ENCODE results near the gene SLC12A5. TPM values are rescaled to one million over a fixed set of nuclear protein-coding genes. Genes with fewer than 3 reads are reported as not detected.

Gene SLC12A5
- total RNA-seq, 1 experiment from 2014 or later: not detected

GRCh38 chr20:45999557-46000261, 29.3 kb upstream of the SLC12A5 start:
- DNase-seq (ENCODE audit: low read depth in 1 of 2, low spot score in 2 of 2): no peak
- Histone ChIP-seq H3K9me3 (replicated peaks) (no peaks in the 10 kb centered on the region), H3K4me3 (no peak overlapping the region), H3K27me3 (replicated peaks) (peaks cover 26% of the 10 kb centered on the region), H3K27ac (no peak overlapping the region), H3K36me3 (no peaks in the 10 kb centered on the region), H3K4me1 (replicated peaks) (no peaks in the 10 kb centered on the region)

- no peak for DNase-seq (ENCODE audit: low read depth in 1 of 2, low spot score in 2 of 2)
- no peaks in the 10 kb centered on the region for H3K9me3 ChIP-seq (replicated peaks)
- no peaks in the 10 kb centered on the region for H3K36me3 ChIP-seq
- H3K27ac ChIP-seq: no peak overlapping the region
- no peak overlapping the region for H3K4me3 ChIP-seq
- H3K4me1 ChIP-seq (replicated peaks): no peaks in the 10 kb centered on the region
- peaks cover 23% of the 10 kb centered on the region for H3K27me3 ChIP-seq (replicated peaks)
These were observed 28.6 kb upstream of the SLC12A5 start for GRCh38 chr20:46000262-46000996.

- Histone ChIP-seq H3K27ac (no peak overlapping the region), H3K27me3 (replicated peaks) (peaks cover 23% of the 10 kb centered on the region), H3K4me3 (no peak overlapping the region), H3K36me3 (no peaks in the 10 kb centered on the region), H3K9me3 (replicated peaks) (no peaks in the 10 kb centered on the region), H3K4me1 (replicated peaks) (no peaks in the 10 kb centered on the region)
- no peak for DNase-seq (ENCODE audit: low read depth in 1 of 2, low spot score in 2 of 2)
These were observed 27.5 kb upstream of the SLC12A5 start for GRCh38 chr20:46001498-46001897.

GRCh38 chr20:46002008-46002407, 27.0 kb upstream of the SLC12A5 start:
- DNase-seq (ENCODE audit: low read depth in 1 of 2, low spot score in 2 of 2): no peak
- H3K9me3 ChIP-seq (replicated peaks): no peaks in the 10 kb centered on the region
- H3K27me3 ChIP-seq (replicated peaks): peaks cover 26% of the 10 kb centered on the region
- no peak overlapping the region for H3K27ac ChIP-seq
- H3K4me3 ChIP-seq: no peak overlapping the region
- H3K4me1 ChIP-seq (replicated peaks): no peaks in the 10 kb centered on the region
- H3K36me3 ChIP-seq: no peaks in the 10 kb centered on the region

- H3K36me3 ChIP-seq: no peaks in the 10 kb centered on the region
- no peaks in the 10 kb centered on the region for H3K9me3 ChIP-seq (replicated peaks)
- H3K27me3 ChIP-seq (replicated peaks): peaks cover 29% of the 10 kb centered on the region
- H3K4me1 ChIP-seq (replicated peaks): no peaks in the 10 kb centered on the region
- H3K27ac ChIP-seq: no peak overlapping the region
- DNase-seq (ENCODE audit: low read depth in 1 of 2, low spot score in 2 of 2): no peak
- H3K4me3 ChIP-seq: no peak overlapping the region
These were observed 24.8 kb upstream of the SLC12A5 start for GRCh38 chr20:46004187-46004586.

- no peak for DNase-seq (ENCODE audit: low read depth in 1 of 2, low spot score in 2 of 2)
- no peaks in the 10 kb centered on the region for H3K9me3 ChIP-seq (replicated peaks)
- H3K4me1 ChIP-seq (replicated peaks): no peaks in the 10 kb centered on the region
- peaks cover 29% of the 10 kb centered on the region for H3K27me3 ChIP-seq (replicated peaks)
- no peak overlapping the region for H3K27ac ChIP-seq
- no peaks in the 10 kb centered on the region for H3K36me3 ChIP-seq
- no peak overlapping the region for H3K4me3 ChIP-seq
These were observed 24.0 kb upstream of the SLC12A5 start for GRCh38 chr20:46004889-46005473.

- no peak overlapping the region for H3K27ac ChIP-seq
- H3K9me3 ChIP-seq (replicated peaks): no peaks in the 10 kb centered on the region
- H3K36me3 ChIP-seq: no peaks in the 10 kb centered on the region
- no peak overlapping the region for H3K4me3 ChIP-seq
- no peaks in the 10 kb centered on the region for H3K4me1 ChIP-seq (replicated peaks)
- H3K27me3 ChIP-seq (replicated peaks): peaks cover 33% of the 10 kb centered on the region
- no peak for DNase-seq (ENCODE audit: low read depth in 1 of 2, low spot score in 2 of 2)
These were observed 22.9 kb upstream of the SLC12A5 start for GRCh38 chr20:46006022-46006705.

- H3K36me3 ChIP-seq: no peaks in the 10 kb centered on the region
- DNase-seq (ENCODE audit: low read depth in 1 of 2, low spot score in 2 of 2): no peak
- H3K9me3 ChIP-seq (replicated peaks): 0 out of 2 replicates have a peak, but pooled peaks cover 4% of the 10 kb centered on the region
- H3K27ac ChIP-seq: no peak overlapping the region
- no peak overlapping the region for H3K4me3 ChIP-seq
- peaks cover 36% of the 10 kb centered on the region for H3K27me3 ChIP-seq (replicated peaks)
- no peaks in the 10 kb centered on the region for H3K4me1 ChIP-seq (replicated peaks)
These were observed 22.1 kb upstream of the SLC12A5 start for GRCh38 chr20:46006964-46007363.

- H3K4me1 ChIP-seq (replicated peaks): no peaks in the 10 kb centered on the region
- peaks cover 36% of the 10 kb centered on the region for H3K27me3 ChIP-seq (replicated peaks)
- no peak for DNase-seq (ENCODE audit: low read depth in 1 of 2, low spot score in 2 of 2)
- no peaks in the 10 kb centered on the region for H3K36me3 ChIP-seq
- no peak overlapping the region for H3K4me3 ChIP-seq
- no peak overlapping the region for H3K27ac ChIP-seq
- 0 out of 2 replicates have a peak, but pooled peaks cover 4% of the 10 kb centered on the region for H3K9me3 ChIP-seq (replicated peaks)
These were observed 21.3 kb upstream of the SLC12A5 start for GRCh38 chr20:46007671-46008070.

- H3K9me3 ChIP-seq (replicated peaks): 0 out of 2 replicates have a peak, but pooled peaks cover 4% of the 10 kb centered on the region
- DNase-seq (ENCODE audit: low read depth in 1 of 2, low spot score in 2 of 2): no peak
These were observed 19.2 kb upstream of the SLC12A5 start for GRCh38 chr20:46009816-46010215.

GRCh38 chr20:46010491-46011391, 18.3 kb upstream of the SLC12A5 start:
- Histone ChIP-seq H3K27ac (no peak overlapping the region), H3K4me3 (no peak overlapping the region), H3K9me3 (replicated peaks) (0 out of 2 replicates have a peak, but pooled peaks cover 4% of the 10 kb centered on the region), H3K4me1 (replicated peaks) (peaks cover 8% of the 10 kb centered on the region), H3K36me3 (no peaks in the 10 kb centered on the region), H3K27me3 (replicated peaks) (peaks cover 55% of the 10 kb centered on the region)
- DNase-seq (ENCODE audit: low read depth in 1 of 2, low spot score in 2 of 2): no peak

More at GRCh38 chr20:46009816-46010215, 19.2 kb upstream of the SLC12A5 start:
- Histone ChIP-seq H3K4me1 (replicated peaks) (peaks cover 8% of the 10 kb centered on the region), H3K36me3 (no peaks in the 10 kb centered on the region), H3K27me3 (replicated peaks) (peaks cover 50% of the 10 kb centered on the region), H3K27ac (no peak overlapping the region), H3K4me3 (no peak overlapping the region)

- H3K36me3 ChIP-seq: no peaks in the 10 kb centered on the region
- peaks cover 61% of the 10 kb centered on the region for H3K27me3 ChIP-seq (replicated peaks)
- peak; percentile 10 to 67 for DNase-seq (ENCODE audit: low read depth in 1 of 2, low spot score in 2 of 2)
- H3K4me3 ChIP-seq: no peak overlapping the region
- H3K27ac ChIP-seq: no peak overlapping the region
- H3K4me1 ChIP-seq (replicated peaks): peaks cover 8% of the 10 kb centered on the region
- H3K9me3 ChIP-seq (replicated peaks): 0 out of 2 replicates have a peak, but pooled peaks cover 4% of the 10 kb centered on the region
These were observed 17.2 kb upstream of the SLC12A5 start for GRCh38 chr20:46011631-46012482.
